Measurements from ENCODE around the gene IL2RA. TPM values are rescaled to one million over a fixed set of nuclear protein-coding genes. Genes with fewer than 3 reads are reported as not detected.
"Not testable (repeated sequence)": the region's sequence is repeated elsewhere in the genome, so short reads cannot be mapped to it uniquely, and the experiment has no call there.

Gene IL2RA
- total and polyA plus RNA-seq, 12 donors, result 0.19 to 9.1 (median 0.82) TPM

DNA sequence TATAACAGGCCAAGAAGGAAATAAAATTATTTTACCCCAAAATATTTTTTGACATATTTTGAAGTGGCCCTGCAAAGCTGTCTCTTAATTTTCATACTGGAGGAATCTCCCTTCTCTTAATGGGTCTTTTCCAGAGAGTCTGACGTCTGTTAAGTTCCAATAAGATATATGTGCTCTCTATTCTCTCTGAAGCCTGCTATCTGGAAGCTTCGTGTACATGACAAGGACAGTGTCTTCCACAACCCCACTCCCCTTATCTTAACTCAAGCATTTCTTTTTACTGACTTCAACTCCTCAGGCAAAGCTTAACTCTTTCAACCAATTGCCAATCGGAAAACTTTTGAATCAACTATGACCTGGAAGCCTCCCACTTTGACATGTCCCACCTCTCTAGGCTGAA lies 55.6 kb downstream of the IL2RA start:
- intact Hi-C loops (cut with DNase I), result no loop called here
- H3K27me3 ChIP-seq, result no peaks in the 10 kb centered on the region
- TF ChIP-seq, protein P1, sequence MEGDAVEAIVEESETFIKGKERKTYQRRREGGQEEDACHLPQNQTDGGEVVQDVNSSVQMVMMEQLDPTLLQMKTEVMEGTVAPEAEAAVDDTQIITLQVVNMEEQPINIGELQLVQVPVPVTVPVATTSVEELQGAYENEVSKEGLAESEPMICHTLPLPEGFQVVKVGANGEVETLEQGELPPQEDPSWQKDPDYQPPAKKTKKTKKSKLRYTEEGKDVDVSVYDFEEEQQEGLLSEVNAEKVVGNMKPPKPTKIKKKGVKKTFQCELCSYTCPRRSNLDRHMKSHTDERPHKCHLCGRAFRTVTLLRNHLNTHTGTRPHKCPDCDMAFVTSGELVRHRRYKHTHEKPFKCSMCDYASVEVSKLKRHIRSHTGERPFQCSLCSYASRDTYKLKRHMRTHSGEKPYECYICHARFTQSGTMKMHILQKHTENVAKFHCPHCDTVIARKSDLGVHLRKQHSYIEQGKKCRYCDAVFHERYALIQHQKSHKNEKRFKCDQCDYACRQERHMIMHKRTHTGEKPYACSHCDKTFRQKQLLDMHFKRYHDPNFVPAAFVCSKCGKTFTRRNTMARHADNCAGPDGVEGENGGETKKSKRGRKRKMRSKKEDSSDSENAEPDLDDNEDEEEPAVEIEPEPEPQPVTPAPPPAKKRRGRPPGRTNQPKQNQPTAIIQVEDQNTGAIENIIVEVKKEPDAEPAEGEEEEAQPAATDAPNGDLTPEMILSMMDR (IDR thresholded peaks at IDR 0.05), result no peak
- H3K4me3 ChIP-seq, result no peak overlapping the region
- WGBS, 2 donors, result 70 to 71% methylated on average over 3 of the region's 3 CpGs
- H3K9me3 ChIP-seq, result peaks cover 0 to 11% (median 0%) of the 10 kb centered on the region in 11 donors
- ATAC-seq (no peak), DNase-seq (no peak)
- H3K36me3 ChIP-seq, result no peaks in the 10 kb centered on the region
- H3K27ac ChIP-seq, result no peak overlapping the region
- peaks cover 0 to 17% (median 0%) of the 10 kb centered on the region in 9 donors for H3K4me1 ChIP-seq

GRCh38 chr10:6005856-6006395 lies 56.2 kb downstream of the IL2RA start:
- Histone ChIP-seq H3K9me3 (peaks cover 0 to 11% (median 0%) of the 10 kb centered on the region in 11 donors), H3K4me1 (peaks cover 0 to 17% (median 0%) of the 10 kb centered on the region in 9 donors), H3K36me3 (no peaks in the 10 kb centered on the region), H3K27ac (no peak overlapping the region), H3K4me3 (no peak overlapping the region), H3K27me3 (no peaks in the 10 kb centered on the region)
- DNase-seq (no peak), ATAC-seq (no peak)
- intact Hi-C loops (cut with DNase I), result no loop called here
- WGBS, 2 donors, result 61 to 70% methylated on average over 8 of the region's 8 CpGs
- TF ChIP-seq, protein P1 (IDR thresholded peaks at IDR 0.05), result no peak

DNA sequence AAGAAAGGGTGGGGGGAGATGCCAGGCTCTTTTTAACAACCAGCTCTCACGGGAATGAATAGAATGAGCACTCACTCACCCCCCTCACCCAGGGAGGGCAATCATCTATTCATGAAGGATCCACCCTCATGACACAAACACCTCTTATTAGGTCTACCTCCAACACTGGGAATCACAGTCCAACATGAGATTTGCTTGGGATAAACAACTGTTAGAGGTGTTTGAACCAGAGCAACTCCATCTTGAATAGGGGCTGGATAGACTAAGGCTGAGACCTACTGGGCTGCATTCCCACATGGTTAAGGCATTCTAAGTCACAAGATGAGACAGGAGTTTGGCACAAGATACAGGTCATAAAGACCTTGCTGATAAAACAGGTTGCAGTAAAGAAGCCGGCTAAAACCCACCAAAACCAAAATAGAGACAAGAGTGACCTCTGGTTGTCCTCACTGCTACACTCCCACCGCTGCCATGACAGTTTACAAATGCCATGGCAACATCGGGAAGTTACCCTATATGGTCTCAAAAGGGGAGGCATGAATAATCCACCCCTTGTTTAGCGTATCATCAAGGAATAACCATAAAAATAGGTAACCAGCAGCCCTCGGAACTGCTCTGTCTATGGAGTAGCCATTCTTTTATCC lies 56.9 kb downstream of the IL2RA start:
- H3K27ac ChIP-seq; H3K36me3 ChIP-seq; intact Hi-C loops (cut with DNase I); H3K27me3 ChIP-seq; ATAC-seq; DNase-seq; H3K4me3 ChIP-seq: not testable (repeated sequence)
- H3K9me3 ChIP-seq, result peaks cover 0 to 11% (median 0%) of the 10 kb centered on the region in 11 donors
- 62 to 69% methylated on average over 6 of the region's 6 CpGs for WGBS, 2 donors
- peaks cover 0 to 17% (median 0%) of the 10 kb centered on the region in 9 donors for H3K4me1 ChIP-seq

DNA sequence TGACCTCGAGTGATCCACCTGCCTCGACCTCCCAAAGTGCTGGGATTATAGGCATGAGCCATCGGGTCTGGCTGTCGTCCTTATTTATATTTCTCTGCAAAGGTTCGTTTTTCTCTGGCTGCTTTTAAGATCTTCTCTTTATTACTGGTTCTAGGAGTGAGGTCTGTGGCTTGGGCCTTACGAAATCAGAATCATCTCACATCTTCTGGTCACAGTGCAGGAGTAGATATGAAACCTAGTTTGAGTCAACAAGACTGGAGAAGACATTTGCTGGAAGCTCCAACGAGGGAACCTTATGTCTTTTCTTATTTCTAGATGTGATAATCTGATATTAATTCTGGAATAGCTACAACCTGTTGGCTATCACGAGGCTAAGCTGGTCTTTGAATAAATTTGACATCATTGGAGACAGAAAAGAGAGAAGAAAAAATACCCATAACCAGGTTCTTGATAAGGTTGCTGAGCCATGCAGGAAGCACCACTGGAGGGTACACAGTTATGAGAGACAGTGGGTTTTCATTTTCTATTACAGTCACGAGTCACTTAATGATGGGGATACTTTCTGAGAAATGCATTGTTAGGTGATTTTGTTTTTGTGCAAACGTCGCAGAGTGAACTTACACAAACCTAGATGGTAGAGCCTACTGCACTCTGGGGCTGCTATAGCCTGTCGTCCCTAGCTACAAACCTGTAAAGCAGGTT lies 59.2 kb downstream of the IL2RA start:
- TF ChIP-seq, protein P1 (IDR thresholded peaks at IDR 0.05), result no peak
- ATAC-seq (no peak), DNase-seq (no peak)
- Histone ChIP-seq H3K4me3 (no peak overlapping the region), H3K9me3 (peaks cover 0 to 11% (median 0%) of the 10 kb centered on the region in 11 donors), H3K27me3 (peaks cover 0 to 6% (median 0%) of the 10 kb centered on the region in 7 donors), H3K27ac (no peak overlapping the region), H3K4me1 (no peaks in the 10 kb centered on the region), H3K36me3 (no peaks in the 10 kb centered on the region)
- intact Hi-C loops (cut with DNase I), result no loop called here
- 80 to 90% methylated on average over 12 of the region's 12 CpGs for WGBS, 2 donors
